GM19193 (cell line): Measurements from ENCODE around the gene ARMC5.

ENCODE experiments used
- POLR2A ChIP-seq: IDR thresholded peaks from 4 replicates; pipeline ENCODE4 v1.6.1; 2011; ENCODE audit not compliant: insufficient read depth, insufficient read length; ENCODE audit errors: extremely low read depth

The ARMC5 gene

DNA sequence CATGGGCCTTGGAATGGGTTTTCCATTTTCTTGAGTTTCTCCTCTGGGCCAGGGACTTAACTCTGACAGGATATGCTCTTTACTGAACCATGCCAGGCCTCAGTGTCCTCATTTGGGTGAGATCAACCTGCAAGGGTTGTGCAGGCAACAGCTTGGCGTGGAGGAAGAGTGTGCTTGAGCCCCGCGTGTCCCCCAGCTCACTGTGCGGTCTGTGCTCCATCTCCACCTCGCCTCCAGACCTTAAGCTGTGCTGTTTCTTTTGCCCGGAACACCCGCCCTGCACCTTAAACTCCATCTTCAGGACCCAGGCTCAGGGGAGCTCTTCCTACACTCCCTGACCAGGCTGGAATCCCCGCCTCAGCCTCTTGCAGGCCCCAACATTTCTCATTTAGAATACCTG lies 39.2 kb downstream of the ARMC5 start:
- TF ChIP-seq POLR2A: no peak

DNA sequence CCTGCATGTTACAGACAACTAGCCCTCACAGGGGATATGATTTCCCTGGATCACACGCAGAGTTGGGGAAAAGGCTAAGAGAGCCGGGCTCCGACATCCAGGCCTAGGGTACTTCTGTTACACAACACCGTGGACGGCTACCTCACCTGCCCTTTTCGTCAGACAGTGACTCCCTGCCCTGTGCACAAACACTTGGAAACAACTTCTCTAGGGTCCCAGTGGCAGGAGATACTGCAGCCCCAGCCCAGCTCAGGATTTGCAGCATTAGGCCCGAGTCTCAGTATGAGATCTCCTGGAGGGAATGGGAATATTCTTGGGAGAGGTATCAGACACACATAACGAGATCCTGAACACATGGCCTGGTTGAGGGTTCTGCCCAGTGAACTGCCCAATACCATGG lies 40.6 kb downstream of the ARMC5 start:
- no peak for TF ChIP-seq POLR2A

DNA sequence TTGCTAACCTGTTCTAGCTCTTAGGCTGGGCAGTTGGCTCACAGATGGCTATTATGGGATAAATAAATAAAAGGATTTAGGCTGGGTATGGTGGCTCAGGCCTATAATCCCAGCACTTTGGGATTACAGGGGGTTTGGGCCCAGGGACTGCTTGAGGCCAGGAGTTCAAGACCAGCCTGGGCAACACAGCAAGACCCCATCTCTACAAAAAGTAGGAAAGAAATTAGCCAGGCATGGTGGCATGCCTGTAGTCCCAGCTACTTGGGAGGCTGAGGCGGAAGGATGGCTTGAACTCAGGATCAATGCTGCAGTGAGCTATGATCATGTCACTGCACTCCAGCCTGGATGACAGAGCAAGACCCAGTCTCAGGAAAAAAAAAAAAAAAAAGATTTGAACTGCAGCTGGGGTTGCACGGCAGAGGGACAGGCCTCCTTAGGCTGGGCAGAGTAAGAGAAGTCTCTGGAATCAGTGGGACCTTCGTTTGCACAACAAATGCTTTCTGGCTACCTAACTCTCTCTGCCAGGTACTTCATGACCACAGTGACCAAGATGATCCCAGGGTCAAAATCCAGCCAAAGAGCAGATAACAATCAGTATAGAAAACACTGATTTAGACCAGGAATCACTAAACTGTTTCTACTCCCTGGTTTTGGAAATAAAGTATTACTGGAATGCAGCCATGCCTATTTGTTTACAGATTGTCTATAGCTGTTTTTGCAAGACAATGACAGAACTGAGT lies 42.1 kb downstream of the ARMC5 start:
- no peak for TF ChIP-seq POLR2A

DNA sequence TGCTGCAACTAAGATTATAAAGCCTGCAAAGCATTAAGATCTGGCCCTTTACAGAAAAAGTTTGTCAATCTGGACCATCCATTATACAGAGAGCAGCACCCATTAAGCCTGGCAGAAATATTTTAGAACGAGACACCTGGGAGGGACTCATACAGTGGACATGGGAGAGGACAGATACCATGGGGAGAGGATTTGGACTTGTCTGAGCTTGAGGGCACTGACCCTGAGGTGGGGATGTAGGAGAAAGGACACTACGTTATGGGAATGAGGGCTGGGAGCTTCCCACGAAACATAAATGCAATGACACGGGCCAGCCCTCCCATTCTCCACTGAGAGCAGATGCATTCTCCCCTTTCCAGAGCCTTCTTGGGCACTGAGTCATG lies 42.7 kb downstream of the ARMC5 start:
- no peak for TF ChIP-seq POLR2A

DNA sequence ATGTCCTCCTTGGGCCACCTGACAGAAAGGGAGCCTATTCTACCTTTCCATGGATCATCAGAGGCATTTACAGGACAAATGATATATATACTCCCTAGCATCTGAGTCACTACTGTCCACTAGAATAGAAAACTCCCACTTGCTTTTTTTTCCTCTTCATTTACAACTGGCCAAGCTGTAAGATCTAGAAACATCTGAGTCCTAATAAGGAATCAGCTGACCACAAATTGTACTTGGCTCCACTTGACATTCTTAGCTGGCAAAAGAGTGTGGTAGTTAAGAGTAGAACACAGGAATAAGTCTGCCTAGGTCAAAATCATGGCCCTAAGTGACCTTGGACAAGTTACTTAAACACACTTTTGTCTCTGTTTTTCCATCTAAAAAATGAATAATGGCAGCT lies 43.7 kb downstream of the ARMC5 start:
- no peak for TF ChIP-seq POLR2A

DNA sequence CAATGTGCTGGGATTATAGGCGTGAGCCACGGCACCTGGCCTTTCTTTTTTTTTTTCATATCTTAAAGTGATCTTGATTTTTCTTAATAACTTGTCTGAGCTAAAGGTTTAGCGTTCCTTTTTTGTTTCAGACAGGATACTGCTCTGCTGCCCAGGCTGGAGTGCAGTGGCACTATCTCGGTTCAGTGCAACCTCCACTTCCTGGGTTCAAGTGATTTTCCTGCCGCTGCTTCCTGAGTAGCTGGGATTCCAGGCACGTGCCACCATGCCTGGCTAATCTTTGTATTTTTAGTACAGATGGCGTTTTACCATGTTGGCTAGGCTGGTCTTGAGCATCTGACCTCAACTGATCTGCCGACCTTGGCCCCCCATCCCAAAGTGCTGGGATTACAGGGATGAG lies 44.9 kb downstream of the ARMC5 start:
- TF ChIP-seq POLR2A: no peak

DNA sequence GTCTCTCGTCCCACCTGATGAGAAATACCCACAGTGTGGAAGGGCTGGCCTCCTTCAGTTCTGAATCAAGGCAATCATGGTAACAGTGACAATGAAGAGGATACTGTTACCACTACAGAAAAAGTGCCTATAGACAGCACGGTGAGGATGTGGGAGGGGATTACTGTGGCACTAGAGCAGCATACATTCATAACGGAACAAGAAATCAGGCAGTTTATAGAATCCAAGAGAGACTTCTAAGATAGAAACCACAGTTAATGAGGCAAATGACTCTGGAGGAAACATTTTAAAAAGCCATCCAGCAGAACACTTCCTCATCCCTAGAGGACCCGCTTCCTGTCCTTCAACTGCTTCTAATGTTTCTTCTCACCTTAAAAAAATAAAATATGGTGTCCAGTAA lies 46.2 kb downstream of the ARMC5 start:
- TF ChIP-seq POLR2A: no peak

DNA sequence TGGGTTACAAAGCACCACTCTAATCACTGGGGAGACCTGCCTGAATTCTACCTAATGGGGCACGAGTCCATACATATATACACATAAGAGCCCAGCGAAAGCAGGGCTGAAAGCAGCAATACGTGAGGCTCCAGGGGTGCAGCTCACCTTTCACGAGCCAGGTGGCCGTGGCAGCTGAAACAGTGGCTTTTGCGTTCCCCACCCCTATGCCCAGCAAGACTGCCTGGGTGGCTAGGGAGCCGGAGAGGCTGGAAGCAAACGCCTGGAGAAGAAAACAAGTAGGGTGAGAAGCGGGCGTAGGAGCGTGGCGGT lies 48.3 kb downstream of the ARMC5 start:
- TF ChIP-seq POLR2A: no peak

DNA sequence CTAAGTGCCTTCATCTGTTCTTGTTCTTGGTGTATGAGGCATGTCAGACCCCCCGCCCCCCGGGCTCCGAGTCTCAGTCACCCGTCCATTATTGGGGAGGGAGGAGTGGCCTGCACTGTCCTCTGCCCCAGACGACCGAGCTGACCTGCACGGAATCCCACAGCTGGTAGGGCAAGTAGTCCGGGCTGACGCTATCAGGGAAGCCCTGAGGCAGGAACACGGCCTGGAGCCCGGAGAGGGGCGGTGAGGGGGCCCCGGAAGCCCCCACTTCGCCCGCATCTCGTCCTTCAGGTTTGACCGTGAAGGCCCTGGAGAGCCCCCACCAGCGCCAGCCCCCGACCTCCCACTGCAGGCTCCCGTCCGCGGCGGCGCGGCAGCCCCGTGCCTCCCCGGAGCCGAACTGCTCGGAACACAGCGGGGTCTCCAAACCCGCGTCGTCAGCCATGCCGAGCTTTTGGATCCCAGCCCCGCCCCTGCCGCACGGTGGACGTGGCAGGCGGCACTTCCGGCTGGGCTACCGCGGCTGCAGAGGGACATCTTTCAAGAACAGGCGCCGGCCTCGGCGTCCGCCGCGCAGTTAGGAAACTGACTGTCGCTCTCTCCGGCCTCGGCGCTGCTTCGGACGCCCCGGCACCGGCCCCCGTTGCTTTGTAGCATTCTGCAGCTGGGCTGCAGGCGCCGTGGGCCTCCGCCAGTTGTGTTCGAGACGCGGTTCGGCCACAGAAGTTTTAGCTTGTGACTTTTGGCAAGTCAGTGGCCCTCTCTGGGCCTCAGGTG lies 48.8 kb downstream of the ARMC5 start, which contains the start of gene RUSF1:
Gene RUSF1, minus strand, starts transcription at position 463 of the 777 bp plus-strand sequence. Its CDS starts 18 bp downstream, at position 445.
- peak; percentile 90 for TF ChIP-seq POLR2A

DNA sequence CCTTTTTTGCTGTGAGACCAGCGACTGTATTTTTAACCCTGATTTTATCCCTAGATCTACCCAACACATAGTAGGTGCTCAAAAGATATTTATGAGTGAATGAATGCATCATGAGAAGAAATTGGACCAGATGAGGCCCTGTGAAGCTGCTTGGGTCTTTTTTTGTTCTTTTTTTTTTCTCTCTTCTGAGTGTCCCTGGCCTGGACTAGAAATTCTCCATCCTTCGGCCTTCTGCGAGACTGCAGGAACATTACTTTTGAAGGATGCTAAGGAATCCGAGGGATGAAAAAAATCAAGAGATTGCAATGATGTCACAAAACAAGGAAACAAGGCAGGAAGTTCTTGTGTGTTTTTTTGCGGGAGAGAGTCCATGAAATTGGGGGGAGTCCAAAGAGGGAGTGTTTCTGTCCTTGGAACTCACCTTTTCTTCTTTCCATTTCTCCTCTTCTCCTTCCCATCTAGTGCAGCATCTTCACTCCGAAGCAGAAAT lies 49.5 kb downstream of the ARMC5 start:
- TF ChIP-seq POLR2A: no peak

DNA sequence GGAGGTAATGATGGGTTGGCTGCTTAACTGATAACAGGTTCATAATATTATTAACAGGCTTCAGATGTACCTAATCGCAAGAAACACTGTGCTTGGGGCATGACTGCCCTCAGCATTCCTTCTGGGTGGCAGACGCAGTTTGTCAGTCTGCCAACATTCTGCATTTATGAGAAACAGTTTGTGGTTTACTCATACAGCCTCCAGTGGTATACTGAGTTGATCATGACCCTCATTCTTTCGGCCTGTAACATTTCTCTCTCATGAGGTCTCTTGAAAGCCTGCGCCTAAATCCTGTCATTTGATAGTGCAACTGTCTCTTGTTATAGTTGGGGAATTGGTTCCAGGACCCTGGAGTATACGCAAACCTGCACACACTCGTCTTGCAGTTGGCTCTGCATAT lies 53.8 kb downstream of the ARMC5 start:
- no peak for TF ChIP-seq POLR2A

DNA sequence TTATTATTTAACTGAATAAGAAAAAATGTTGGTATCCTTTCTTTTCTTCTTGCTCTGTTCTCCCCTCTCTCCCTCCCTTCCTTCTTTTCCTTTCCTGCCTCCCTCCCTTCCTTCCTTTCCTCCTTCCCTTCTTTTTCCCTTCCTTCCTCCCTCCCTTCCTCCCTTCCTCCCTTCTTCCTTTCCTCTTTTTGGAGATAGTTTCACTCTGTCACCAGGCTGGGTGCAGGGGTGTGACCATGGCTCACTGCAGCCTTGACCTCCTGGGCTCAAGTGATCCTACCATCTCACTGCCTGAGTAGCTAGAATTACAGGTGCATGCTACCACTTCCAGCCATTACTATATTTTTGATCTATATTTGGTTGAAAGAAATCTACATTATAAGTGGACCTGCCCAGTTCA lies 54.6 kb downstream of the ARMC5 start:
- no peak for TF ChIP-seq POLR2A
